GM21717 (cell line): Measurements from ENCODE around the gene NSUN4.
"Not testable (repeated sequence)": the region's sequence is repeated elsewhere in the genome, so short reads cannot be mapped to it uniquely, and the experiment has no call there.

ENCODE experiments used
- ATAC-seq: cut with Tn5 transposase; IDR thresholded peaks from one replicate; pipeline ENCODE4 v1.9.1; 2021; ENCODE audit warnings: mild to moderate bottlenecking, moderate library complexity; ENCODE audit not compliant: unreplicated experiment

The NSUN4 gene

DNA sequence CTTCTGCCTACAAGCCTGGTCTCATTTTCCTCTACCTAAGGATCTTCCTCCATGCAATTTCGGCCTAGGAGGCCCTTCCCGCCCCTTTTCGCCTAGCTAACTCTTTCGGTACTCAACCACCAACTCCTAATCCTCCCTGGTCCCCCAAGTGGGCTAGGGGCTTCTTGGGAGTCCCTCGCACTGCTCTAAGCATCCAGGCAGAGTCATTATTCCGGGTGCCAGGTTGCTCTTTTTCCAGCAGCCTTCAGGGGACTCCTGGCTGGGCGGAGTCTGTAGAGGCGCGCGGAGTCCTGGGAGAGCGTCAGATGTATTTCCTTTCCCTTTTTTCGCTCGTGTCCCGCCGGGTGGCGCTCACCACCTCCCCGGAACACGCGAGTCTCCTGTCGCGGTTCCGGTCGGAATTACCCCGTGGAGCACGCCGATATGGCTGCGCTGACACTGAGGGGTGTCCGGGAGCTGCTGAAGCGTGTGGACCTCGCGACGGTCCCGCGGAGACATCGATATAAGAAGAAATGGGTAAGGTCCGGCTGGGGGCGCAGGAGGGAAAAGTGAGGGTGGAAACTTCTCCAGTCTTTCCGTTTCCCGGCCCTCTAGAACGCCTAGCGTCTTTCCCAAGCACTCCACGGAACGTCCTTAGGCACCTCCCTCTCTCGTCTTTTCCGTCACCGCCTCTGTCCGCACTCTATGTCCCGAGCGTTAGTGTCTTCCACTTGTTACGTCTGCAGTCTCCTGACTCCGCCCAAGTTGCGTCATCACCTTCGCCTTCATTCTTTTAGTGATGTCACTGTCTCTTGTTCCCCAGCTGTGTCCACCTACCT is at the start of gene NSUN4:
TSS of gene NSUN4 (plus strand) at position 404 of the 818 bp plus-strand sequence. CDS start at position 424, 20 bp downstream.
- ATAC-seq, result peak; percentile 80

DNA sequence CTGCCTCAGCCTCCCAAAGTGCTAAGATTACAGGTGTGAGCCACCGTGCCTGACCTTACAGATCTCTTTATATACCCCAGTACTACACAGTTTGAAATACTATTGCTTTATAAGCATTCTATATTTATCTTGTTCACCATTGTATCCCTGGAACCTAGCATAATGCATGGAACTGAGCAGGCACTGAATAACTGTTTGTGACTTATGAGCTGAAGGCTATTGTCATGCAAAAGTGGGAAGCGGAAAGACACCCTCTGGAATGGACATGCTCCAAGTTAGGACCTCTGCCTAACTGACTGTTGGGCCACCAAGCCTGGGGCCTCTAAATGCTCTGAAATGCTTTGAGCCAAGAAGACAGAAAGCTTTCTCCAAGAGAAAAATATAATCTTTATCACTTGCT is 45.3 kb upstream of the NSUN4 start:
- no peak for ATAC-seq

DNA sequence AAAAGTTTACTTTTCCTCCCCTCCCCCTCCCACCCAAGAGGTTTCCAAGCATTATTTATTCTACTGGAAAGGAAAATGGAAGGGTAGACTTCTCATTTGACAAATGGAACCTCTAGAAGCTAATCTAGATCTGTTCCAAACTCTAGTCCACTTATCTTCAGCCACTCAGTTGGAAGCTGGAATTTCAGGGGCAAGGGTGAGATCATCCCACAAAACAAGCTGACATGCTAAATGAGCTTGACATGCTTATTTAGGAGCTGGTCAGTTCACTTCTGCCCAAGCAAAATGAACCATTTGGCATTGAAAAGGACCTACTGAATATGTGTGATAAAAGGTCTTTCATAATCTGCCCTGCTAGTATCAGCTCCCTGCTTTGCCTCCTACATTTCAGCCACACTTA is 42.2 kb upstream of the NSUN4 start:
- no peak for ATAC-seq

DNA sequence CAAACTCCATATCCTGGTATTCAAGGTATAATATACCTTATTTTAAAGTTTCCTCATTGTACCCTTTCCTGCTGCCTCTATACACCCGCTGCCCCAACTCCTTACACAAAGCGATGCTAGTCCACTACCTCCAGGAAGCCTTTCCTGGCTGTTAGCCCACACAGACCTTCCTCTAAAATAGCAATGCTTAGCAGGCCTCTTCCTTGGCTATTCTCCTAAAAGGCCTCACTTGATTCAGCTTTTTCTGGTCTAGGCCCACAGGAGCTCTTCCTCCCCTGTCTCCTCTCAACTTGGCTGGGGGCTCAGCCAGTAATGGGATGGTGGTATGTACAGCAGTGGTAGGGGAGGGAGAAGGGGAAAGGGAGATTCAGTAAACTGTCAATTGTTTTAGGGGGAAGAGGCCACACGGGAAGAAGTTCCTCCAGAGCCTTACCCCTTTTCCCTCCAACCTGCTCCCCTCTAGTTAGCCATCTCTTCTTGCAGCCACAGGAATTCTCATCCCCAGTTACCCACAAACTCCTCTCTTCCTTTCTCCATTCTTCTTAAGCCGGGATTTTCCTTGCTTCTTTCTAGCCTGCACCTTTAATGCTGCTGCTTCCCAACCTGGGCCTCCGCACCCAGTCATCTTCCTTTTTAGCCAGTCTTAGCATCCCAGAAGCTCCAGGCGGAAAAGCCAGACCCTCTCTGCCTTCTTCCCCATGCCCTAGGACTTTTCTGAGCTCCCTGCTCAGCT is 39.8 kb upstream of the NSUN4 start:
- ATAC-seq, result no peak

DNA sequence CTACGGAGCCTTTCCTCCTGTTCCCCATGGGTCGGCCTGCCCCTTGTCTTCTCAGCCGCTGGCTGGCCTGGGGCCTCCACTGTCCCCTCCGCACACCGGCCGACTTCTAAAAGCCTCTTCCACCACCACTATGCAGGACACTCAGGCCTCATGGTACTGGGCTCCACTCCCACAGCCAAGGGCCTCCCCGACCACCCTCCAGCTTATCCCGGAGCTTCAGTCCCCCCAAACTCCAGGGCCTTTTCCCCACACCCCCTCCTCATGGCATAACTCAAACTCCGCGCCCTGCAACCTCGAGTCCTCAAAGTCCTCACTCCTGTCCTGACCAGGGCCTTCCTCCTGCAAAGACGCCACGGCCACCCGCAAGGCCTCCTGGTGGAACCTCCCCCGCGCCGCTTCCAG is 39.2 kb upstream of the NSUN4 start:
- ATAC-seq, result no peak

DNA sequence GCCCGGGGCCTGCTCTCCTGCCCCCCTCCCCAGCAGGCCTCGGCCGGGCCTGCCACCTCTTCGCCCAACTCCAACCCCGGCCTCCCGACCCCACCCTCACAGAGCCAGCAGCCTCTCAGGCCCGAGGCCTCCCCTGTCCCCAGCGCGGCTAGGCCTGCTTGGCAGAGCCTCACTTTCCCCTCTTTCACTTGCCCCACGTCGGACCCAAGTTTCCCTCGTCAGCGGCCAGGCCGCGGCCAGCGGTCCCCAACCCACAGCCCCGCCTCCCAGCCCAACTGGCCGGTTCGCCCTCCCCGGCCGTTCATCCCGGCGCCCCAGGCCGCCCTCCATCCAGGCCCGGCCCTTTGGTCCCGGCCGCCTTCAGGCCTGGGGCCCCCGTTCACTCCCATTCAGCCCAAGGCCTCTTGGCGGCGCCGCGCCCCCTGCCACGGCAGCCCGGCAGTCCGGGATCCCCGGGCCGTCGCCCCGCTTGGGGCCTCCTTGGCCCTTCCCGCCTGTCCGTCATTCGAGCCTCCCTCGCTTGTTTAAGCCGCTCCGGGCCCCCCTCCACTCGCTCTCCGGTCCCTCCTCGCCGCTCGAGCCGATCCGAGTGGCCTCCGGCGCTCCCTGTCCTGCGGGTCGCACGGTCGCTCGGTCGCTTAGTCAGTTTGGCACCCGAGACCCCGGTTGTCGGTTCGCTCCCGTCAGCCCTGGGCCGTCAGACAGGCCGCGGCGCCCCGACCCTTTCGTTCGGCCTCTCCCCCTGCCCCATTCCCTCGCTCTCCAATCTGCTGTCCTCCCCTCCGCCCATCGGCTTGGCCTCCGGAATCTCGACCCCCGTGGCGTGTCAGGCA is 38.6 kb upstream of the NSUN4 start:
- peak; percentile 28 for ATAC-seq

DNA sequence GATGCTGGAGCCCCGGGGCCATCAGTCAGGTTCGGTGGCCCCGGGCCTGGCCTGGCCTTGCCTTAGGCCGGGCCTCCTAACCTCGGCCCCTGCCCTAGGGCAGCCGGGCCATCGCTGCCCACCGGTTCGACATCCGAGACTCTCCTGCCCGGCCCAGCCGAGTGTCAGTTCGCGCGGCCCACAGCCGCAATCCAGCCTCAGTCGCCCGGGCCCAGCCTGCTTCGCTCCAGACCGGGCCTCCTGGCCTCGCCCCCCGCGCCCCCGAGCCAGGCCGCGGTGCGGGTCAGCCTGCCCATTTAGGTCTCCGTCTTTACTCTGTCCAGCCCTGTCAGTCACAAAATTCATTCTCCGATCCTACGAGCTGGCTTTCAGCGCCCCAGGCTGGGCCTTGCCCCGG is 38.0 kb upstream of the NSUN4 start:
- ATAC-seq, result peak; percentile 8

DNA sequence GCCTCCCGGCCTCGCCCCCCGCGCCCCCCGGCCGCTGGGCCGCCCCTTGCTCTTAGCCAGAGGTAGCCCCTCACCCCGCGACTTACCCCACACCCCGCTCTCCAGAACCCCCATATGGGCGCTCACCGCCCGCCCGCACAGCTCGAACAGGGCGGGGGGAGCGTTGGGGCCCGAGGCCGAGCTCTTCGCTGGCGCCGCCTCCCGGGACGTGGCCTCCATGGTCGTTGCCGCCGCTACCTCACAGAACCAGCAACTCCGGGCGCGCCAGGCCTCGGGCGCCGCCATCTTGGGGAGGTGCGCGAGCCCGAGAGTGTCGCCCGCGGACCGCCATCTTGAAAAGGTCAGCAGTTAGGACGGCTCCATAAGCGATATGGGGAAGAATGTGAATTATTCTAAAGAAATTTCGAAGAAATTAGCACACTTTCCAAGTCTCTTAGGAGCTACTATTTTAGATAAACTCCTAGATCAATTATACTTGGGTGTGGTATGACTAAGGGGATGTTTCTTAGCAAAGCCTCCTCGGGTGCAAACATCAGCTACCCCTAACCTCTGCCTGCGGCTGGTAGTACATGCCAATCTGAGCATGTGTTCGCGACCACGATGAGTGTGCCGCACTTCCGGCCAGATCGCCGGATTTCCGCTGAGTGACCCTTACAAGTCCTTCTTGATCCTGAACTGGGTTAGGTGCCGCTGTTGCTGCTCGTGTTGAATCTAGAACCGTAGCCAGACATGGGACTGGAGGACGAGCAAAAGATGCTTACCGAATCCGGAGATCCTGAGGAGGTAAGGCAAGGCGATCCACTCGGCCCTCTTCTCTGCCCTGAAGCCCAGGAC is 37.4 kb upstream of the NSUN4 start, which contains the start of the genes LRRC41 and UQCRH:
TSS of gene LRRC41 (minus strand) at position 579 of the 834 bp plus-strand sequence. CDS start at position 285, 294 bp downstream.
TSS of gene UQCRH (plus strand) at position 661 of the 834 bp plus-strand sequence. CDS start at position 730, 69 bp downstream.
- ATAC-seq, result peak; percentile 68

DNA sequence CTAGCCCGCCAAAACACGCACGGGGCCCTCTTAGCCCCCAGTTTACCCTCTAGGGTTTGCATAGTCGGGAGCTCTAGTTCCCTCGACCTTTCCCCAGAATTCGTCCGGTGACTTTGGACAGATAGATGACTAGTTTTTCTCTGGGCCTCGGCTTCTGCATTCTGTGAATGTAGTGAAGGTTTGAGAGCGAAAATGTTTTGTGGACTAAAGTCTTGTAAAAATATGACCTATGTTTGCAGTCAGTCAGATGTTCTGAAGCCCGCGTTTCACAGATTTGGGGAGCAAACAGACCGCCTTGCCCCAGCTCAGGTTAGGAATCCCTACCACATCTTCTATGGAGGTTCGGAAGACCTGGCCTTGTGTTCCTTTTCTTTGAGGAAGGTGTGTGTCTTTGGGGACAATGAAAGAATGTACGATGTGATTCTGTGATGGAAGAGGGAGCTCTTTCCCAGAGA is 36.7 kb upstream of the NSUN4 start:
- ATAC-seq, result no peak

DNA sequence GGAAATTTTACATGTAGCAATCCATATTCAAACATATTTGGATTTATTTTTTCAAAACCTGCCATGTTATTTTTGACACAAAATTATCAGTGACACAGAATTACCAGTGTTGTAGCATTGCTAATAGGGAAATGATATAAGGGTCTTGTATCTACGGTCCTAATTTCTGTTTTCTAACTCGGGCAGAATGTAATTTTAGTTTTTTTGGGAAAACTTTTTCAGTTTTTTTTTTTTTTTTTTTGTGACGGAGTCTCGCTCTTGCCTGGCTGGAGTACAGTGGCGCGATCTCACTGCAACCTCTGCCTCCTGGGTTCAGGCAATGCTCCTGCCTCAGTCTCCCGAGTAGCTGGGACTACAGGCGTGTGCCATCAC is 34.5 kb upstream of the NSUN4 start:
- no peak for ATAC-seq

DNA sequence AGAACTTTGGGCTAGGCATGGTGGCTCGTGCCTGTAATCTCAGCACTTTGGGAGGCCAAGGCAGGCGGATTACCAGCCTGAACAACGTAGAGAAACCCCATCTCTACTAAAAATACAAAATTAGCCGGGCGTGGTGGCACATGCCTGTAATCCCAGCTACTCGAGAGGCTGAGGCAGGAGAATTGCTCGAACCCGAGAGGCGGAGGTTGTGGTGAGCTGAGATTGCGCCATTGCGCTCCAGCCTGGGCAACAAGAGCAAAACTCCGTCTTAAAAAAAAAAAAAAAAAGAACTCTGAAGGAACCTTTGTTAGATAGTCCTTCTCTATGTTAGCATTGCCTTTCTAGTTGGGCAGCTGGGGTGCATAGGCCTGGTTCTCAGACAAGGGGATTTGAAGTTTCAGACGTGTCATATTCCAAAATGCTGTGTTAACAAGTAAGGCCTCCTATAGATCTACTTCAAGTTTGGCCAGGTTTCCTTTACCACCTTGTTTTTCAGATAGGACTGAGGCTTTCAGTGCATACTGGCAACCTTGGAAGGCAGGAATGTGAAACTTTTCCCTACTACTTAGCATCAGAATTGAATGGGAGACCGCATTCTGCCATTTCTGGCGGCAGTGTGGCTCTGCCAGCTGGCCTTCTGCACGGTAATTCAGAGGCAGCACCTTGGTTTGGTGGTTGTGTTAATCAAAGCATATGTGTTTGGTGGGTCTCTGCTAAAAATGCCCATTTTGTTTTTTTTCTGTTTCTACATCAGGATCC is 31.0 kb upstream of the NSUN4 start:
- no peak for ATAC-seq

DNA sequence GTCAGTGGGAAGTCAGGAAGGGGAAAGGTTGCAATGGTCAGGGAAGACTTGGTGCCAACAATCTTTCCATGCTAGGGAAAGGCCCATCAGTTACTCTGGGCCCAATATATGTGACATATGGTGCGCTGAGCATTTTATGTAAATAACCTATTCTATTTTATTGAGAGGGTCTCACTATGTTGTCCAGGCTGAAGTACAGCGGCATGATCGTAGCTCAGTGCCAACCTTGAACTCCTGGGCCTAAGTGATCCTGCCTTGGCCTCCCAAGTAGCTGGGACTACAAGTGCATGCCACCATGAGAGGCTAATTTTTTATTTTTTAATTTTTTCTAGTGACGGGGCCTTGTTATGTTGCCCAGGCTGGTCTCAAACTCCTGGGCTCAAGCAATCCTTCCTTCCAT is 30.3 kb upstream of the NSUN4 start:
- ATAC-seq, result no peak

DNA sequence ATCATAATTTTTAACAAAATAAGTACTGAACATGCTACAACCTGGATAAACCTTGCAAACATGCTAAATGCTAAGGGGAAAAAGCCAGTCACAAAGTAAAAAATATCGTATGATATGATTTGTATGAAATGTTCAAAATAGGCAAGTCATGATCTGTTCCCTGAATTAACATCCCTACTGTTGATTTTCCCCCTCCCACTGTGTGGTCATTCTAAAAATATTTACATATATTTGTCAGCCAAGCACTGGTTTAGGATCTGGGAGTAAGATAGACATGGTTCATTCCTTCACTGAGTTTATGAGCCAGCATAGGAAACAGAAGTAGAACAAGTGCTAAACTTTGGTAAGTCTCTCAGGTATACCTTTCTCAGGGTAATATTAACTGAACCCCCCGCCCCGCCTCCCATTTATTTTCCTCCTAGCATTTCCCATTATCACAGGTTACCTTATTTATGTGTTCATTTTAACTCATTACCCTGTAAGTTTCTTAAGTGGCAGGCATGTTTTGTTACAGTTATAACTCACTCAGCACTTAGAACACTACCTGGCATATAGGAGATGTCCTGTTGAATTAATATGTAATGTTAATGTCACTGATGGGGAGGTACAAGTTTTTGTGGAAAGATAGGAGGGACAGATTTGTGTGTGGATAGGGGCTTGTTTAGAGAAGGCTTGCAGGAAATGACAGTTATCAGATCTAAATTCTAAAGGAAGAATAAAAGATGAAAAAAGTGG is 24.8 kb upstream of the NSUN4 start:
- ATAC-seq, result no peak

DNA sequence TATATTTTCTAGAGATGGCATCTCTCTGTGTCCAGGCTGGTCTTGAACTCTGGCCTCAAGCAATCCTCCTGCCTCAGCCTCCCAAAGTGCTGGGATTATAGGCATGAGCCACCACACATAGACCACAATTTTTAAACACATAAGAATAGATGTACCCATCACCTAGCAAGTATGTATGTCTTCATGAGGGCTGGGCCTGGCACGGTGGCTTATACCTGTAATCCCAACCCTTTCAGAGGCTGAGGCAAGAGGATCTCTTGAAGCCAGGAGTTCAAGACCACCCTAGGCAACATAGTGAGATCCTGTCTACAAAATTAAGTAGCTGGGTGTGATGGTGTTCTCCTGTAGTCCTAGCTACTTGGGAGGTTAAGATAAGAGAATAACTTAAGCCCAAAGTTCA is 23.3 kb upstream of the NSUN4 start:
- no peak for ATAC-seq

DNA sequence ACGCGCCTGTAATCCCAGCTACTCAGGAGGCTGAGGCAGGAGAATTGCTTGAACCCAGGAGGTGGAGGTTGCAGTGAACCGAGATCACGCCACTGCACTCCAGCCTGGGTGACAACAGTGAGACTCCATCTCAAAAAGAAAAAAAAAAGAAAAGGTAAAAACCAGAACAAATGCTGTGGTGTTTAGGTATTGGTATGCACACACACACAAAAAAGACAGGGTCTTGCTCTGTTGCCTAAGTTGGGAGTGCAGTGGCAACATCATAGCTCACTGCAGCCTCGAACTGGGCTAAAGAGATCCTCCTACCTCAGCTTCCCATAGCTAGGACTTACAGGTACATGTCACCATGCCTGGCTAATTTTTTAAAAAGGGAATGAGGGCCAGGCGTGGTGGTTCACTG is 21.3 kb upstream of the NSUN4 start:
- ATAC-seq, result not testable (repeated sequence)

DNA sequence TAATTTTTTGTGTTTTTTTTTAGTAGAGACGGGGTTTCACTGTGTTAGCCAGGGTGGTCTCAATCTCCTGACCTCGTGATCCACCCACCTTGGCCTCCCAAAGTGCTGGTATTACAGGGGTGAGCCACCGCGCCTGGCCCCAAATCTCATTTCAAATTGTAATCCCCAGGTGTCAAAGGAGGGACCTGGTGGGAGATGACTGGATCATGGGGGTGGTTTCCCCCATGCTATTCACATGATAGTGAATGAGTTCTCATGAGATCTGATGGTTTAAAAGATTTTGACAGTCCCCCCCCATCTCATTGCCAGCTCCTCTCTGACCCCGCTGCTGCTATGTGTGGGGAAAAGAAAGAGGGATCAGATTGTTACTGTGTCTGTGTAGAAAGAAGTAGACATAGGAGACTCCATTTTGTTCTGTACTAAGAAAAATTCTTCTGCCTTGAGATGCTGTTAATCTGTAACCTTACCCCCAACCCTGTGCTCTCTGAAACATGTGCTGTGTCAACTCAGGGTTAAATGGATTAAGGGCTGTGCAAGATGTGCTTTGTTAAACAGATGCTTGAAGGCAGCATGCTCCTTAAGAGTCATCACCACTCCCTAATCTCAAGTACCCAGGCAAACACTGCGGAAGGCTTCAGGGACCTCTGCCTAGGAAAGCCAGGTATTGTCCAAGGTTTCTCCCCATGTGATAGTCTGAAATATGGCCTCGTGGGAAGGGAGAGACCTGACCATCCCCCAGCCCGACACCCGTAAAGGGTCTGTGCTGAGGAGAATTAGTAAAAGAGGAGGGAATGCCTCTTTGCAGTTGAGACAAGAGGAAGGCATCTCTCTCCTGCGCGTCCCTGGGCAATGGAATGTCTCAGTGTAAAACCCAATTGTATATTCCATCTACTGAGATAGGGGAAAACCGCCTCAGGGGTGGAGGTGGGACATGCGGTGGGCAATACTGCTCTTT is 20.4 kb upstream of the NSUN4 start:
- ATAC-seq, result not testable (repeated sequence)

DNA sequence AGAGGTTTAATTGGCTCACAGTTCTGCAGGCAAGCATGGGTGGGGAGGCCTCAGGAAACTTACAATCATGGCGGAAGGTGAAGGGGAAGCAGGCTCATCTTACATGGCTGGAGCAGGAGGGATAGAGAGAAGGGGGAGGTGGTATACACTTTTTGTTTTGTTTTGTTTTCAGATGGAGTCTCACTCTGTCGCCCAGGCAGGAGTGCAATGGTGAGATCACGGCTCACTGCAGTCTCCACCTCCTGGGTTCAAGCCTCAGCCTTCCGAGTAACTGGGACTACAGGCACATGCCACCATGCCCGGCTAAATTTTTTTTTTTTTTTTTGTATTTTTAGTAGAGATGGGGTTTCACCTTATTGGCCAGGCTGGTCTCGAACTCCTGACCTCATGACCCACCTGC is 18.4 kb upstream of the NSUN4 start:
- not testable (repeated sequence) for ATAC-seq
